ENCODE data around the gene F8A2. TPM values are rescaled to one million over a fixed set of nuclear protein-coding genes. Genes with fewer than 3 reads are reported as not detected.
"Not testable (repeated sequence)": the region's sequence is repeated elsewhere in the genome, so short reads cannot be mapped to it uniquely, and the experiment has no call there.

Gene F8A2
- total RNA-seq, 1 donor from 2014 or later = not detected

GRCh38 chrX:155389634-155390033 is 7.7 kb downstream of the F8A2 start:
- DNase-seq (no peak), ATAC-seq (no peak)
- no peak for TF ChIP-seq CTCF (IDR thresholded peaks at IDR 0.05)
- intact Hi-C loops (cut with DNase I) = no loop called here
- no peak overlapping the region for H3K4me3 ChIP-seq
- H3K9me3 ChIP-seq = no peaks in the 10 kb centered on the region
- H3K4me1 ChIP-seq = no peaks in the 10 kb centered on the region
- H3K27ac ChIP-seq = no peak overlapping the region
- H3K36me3 ChIP-seq = no peaks in the 10 kb centered on the region
- no peaks in the 10 kb centered on the region for H3K27me3 ChIP-seq (ENCODE audit: low read depth)

GRCh38 chrX:155394747-155395276 is 12.9 kb downstream of the F8A2 start:
- ATAC-seq; H3K4me1 ChIP-seq; H3K36me3 ChIP-seq; H3K27ac ChIP-seq; H3K27me3 ChIP-seq (ENCODE audit: low read depth); H3K4me3 ChIP-seq; intact Hi-C loops (cut with DNase I); DNase-seq; H3K9me3 ChIP-seq: not testable (repeated sequence)

GRCh38 chrX:155406429-155406828 is 24.5 kb downstream of the F8A2 start:
- Histone ChIP-seq H3K4me3 (no peak overlapping the region), H3K36me3 (no peaks in the 10 kb centered on the region), H3K27me3 (ENCODE audit: low read depth) (no peaks in the 10 kb centered on the region), H3K9me3 (peaks cover 5% of the 10 kb centered on the region), H3K4me1 (no peaks in the 10 kb centered on the region), H3K27ac (no peak overlapping the region)
- no peak for ATAC-seq
- no peak for TF ChIP-seq CTCF (IDR thresholded peaks at IDR 0.05)
- intact Hi-C loops (cut with DNase I) = no loop called here
- no peak for DNase-seq

GRCh38 chrX:155417769-155418168 is 35.9 kb downstream of the F8A2 start:
- no peak for DNase-seq
- no peak for ATAC-seq
- no peaks in the 10 kb centered on the region for H3K36me3 ChIP-seq

More at GRCh38 chrX:155417769-155418168, 35.9 kb downstream of the F8A2 start:
- Histone ChIP-seq H3K4me3 (no peak overlapping the region), H3K27ac (no peak overlapping the region), H3K9me3 (no peaks in the 10 kb centered on the region), H3K4me1 (no peaks in the 10 kb centered on the region), H3K27me3 (ENCODE audit: low read depth) (no peaks in the 10 kb centered on the region)
- intact Hi-C loops (cut with DNase I) = no loop called here
- TF ChIP-seq CTCF (IDR thresholded peaks at IDR 0.05) = no peak

Small RNAs within 50 kb of the gene (microRNA-seq; reads per million reads assigned to microRNA genes)
- not detected for gene MIR1184-2 (ENCODE audit: borderline number of aligned reads)

Other genes starting within 250 kb of the F8A2 start
- 32.2 TPM for gene VBP1, start 165.6 kb upstream of the F8A2 start, total RNA-seq
- gene RAB39B, start 117.6 kb upstream of the F8A2 start, total RNA-seq = 0.95 TPM
- gene CLIC2, start 47.5 kb upstream of the F8A2 start, total RNA-seq = 53.4 TPM
- gene F8A3, start 76.5 kb downstream of the F8A2 start, total RNA-seq = not detected
- 1.3 TPM for gene SPRY3, start 230.5 kb downstream of the F8A2 start, total RNA-seq
- gene TMLHE, start 230.9 kb downstream of the F8A2 start, total RNA-seq = 15.3 TPM

Measured in lower lobe of right lung (tissue), 2 donors.